CD4-positive, alpha-beta T cell treated with Interleukin-21 for 1 hour (primary cell): ENCODE results near the gene EHHADH.
"Not testable (repeated sequence)": the region's sequence is repeated elsewhere in the genome, so short reads cannot be mapped to it uniquely, and the experiment has no call there.

Experiments
- DNase-seq: peaks from one replicate; pipeline ENCODE4 v3.0.0-alpha.2; 2020

The EHHADH gene

DNA sequence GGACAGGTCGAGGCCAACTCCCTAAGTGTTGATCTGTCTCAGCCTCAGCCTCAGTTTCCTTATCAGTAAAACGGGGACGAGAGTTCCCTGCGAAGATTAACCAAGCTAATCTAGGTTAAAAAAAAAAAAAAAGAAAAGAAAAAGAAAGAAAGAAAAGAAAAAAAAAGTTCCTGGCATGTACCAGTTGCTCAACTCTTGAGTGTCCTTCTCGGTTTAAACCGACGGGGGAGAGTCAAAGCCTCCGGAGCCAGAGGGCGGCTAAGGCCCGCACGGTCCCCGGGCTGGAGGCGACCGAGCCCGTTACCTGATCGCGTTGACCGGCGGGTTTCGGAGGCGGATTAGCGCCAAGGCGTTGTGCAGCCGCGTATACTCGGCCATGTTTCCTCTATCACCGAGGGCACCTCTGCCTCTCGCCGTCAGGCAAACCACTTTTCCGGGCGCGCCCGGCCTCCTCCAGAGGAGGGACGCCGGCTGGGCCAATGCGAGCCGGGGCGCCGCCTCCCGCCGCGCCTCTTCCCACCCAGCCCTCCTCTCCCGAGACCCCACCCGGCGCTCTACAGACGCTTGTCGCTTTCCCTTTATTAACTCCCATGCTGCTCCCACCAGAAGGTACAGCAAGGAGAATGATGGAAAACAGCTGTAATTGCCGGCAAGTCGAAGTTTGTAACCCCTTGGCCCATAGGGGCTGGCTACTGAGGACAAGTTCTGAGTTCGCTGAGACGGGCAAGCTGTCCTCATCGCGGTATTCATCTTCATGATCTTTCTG, at the start of gene EHHADH:
Gene EHHADH (minus strand): TSS at position 405 of the 766 bp plus-strand sequence. CDS start 27 bp downstream, at position 378.
- DNase-seq: peak; percentile 57

DNA sequence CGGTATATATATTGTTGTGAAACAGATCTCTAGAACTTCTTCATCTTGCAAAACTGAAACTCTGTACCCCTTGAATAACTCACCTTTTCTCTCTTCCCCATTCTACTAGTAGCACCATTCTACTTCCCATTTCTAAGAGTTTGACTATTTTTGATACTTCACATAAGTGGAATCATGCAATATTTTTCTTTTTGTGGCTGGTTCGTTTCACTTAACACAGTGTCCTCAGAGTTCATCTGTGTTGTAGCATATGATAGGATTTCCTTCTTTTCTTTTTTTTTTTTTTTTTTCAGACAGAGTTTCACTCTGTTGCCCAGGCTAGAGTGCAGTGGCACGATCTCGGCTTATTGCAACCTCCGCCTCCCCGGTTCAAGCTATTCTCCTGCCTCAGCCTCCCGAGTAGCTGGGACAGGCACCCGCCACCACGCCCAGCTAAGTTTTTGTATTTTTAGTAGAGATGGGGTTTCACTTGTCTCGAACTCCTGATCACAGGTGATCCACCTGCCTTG, 46.1 kb upstream of the EHHADH start:
- DNase-seq: not testable (repeated sequence)

DNA sequence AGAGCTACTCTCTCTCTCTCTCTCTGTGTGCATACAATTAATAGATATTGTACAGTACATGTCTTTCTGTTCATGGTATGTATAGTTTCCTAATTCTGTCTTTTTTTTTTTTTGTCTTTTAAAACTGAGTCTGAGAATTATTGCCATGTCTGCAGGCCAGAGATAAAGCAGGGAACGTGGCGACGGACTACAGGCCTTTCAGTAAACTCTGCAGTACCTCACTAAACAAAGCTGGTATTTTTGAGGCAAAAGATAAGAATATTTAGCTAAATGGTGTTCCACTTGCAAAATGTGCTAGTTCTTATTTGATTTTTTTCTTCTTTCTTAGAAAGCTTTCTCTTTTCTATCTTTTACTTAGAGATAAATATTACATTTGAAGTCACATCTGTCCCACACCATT, 44.0 kb upstream of the EHHADH start:
- DNase-seq: no peak

DNA sequence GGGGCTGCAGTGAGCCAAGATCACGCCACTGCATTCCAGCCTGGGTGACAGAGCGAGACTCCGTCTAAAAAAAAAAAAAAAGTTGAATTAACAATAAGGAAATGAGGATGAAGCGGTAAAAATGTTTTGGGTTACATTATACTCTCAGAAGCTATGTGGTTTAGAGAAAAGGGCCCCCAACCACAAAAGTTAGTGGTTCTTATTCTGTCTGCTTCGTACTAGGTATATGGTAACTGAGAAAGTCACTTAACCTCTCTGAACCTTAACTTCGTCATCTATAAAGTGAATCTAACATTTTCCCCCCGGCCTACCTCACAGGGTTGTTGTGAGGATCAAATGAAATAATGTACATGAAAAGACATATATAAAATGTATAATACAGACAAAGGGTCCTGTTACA, 38.4 kb upstream of the EHHADH start:
- no peak for DNase-seq

DNA sequence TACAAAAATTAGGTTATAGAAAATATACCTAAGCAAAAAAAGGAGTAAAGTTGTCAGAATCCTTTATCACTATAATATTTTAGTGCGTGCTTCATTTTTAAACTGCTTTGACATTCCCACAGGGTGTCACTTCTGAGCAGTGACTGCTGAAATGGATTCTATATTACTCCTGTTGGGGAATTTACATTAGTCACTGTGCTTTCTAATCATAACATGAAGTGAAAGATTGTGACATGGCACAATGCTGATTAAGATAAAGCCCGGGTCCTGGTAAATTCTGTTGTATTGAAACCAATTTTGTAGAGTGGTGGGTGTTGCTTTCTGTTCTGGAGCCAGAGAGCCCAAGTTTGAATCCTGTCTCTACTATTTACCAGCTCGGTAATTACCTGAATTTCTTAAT, 36.4 kb upstream of the EHHADH start:
- DNase-seq: no peak

DNA sequence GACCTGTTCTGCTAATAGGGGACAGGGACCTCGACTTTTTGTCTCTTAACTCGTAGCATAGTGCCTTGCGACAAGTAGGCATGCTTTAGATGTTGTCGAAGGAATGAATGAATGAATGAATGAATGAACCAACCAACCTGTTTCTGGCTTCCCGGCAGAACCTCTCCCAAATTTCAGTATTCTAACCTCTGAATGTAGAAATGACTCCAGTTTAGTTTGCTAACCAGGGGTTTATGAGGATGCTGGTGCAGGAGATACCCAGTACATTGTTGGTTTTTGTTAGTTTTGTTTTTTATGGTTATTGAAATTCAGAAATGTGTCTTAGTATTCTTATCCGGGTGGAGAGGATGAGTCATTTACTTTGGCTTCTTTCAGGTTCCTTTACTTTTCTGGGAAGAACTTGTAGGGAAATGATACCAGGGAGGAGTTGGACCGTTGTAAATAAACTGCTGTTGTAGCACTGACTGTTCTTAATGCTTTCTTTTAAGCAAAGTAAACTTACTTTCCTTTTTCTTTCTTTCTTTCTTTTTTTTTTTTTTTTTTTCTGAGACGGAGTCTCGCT, 29.6 kb upstream of the EHHADH start:
- DNase-seq: no peak

DNA sequence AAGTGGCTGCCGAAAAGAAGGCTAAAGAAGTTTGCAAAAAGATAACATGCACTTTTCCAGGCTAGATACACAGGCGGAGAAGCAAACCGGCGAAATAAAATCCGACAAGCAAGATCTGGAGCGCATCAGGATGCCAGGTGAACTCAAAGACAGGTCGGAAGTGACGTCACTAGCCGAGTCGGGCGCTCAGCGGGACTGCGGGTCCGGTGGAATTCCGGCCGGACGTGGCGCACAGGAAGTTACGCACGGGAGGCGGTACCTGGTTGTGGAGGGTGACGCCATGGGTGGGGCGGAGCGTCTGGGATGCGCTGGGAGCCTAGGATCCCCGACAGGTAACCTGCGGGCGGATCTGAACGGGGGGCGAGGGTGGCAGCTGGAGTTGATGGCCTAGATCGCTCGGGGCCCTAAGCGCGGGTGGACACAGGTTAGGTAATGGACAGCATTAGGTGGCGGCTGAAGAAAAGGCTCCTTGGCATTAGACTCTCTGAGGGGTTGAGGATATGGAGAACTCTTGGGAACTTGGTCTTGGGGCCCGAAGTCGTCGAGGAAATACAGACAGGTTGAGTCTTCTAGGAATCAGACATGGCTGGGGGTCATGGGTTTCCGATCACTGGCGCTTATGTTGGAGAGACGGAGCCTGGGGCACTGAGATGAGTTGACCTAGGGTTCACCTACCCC, 29.0 kb upstream of the EHHADH start:
- DNase-seq: peak; percentile 94

DNA sequence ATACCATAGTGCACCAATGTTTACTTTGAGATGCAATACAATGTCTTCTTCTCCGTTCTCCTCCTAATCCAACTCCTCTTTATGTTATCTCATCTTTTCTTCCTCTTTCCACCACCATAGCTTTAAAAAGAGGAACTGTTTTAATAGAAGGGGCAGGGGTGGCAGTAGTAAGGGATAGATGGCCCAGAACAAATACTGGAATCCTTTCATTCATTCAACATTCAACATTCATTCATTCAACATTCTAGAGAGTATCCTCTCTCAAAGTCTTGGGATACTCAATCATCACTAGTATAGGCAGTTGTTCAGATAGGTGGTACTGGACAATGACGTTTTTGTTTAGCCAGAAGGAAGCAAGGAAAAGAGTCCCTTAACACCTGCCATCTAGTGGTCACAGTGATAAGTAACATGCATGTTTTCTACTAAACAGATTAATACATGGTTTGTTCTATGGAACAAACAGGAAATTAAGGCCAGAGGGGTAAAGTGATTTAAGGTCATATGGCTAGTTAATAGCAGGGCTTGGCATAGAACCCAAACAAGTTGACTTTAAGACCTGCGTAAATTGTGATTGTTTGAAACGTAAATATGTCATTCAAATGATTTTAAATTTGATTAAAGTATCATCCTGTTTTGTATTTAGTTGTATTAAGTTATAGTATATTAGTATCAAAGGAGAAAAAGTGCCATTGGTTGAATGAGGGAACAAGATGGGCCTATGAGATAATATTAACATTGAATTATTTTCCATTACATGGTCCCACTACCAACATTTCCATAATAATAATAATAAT, 26.9 kb upstream of the EHHADH start:
- DNase-seq: peak; percentile 35

DNA sequence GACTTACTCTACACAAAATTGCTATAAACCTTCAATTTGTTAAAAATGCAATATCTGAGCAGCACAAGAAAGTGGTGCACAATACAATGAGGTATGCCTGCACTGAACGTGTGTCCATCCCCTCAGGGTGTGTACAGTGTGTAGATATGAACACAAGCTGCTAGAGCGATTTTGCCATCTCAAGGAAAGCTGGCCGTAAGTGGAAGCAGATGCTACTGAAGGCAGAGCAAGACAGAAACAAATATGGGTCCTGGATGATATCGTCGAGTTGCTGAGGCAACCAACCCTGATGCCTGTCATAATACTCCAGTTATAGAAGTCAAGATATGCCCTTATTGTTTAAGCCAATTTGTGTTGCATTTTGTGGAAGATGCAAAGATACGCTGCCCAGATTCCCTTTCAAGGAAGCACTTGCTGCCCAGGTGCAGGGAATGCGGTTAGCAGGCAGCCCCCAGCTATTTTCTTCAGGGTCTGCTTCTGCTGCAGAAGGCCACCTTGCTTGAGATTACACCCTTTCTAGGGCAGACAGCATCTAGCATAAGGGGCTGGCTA, 25.8 kb upstream of the EHHADH start:
- DNase-seq: no peak

DNA sequence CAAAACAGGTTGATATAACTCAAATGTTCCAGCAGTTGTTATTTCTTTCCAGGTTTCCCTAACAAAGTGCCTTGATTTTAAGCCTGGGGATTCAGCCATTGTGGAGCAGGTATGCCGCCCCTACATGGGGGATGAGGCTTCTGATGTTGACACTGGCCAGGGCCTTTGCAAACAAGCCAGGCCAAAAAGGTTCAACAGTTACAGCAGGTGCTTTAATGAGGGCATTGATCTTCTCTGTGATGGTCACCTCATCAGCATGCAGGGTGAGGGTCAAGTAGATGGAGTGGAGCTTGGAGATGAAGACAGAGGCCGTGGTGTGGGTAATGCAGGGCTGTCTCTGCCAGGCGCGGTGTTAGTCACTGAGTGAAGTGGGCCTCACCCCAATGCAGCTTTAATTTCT, 22.6 kb upstream of the EHHADH start:
- no peak for DNase-seq

DNA sequence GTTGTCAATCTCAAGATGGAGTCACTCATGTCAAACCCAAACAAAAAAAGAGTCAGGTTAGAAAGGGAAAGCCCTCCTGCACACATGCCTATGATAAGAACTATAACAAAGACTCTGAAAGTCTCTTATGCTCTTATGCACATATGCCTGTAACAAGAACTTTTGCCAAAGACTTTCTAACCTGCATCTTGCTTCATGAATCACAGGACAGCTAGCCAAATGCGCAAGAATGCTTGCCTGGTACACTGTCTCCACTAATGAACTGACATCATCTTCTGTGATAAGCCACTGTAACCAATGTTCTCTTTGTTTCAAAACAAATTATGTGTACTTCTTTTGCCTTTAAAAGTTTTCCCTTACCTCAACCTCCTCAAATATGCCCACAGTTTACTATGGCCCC, 18.2 kb upstream of the EHHADH start:
- no peak for DNase-seq

DNA sequence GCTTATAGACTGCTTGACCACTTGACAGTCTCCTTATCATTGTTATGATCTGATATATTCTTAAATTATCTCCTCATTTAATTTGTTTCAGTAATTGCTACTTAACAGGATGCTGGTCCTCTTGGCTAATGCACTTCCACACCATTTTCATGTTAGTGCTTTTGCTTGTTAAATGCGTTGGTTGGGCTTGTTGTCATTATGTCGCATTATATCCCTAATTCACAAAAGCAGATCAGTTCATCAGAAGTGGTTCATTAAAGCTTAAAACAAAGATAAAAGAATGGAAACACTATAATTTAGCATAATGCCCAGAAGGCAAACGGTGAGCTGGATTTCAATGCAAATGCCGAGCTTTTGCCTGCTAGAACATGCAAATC, 17.1 kb upstream of the EHHADH start:
- DNase-seq: no peak

DNA sequence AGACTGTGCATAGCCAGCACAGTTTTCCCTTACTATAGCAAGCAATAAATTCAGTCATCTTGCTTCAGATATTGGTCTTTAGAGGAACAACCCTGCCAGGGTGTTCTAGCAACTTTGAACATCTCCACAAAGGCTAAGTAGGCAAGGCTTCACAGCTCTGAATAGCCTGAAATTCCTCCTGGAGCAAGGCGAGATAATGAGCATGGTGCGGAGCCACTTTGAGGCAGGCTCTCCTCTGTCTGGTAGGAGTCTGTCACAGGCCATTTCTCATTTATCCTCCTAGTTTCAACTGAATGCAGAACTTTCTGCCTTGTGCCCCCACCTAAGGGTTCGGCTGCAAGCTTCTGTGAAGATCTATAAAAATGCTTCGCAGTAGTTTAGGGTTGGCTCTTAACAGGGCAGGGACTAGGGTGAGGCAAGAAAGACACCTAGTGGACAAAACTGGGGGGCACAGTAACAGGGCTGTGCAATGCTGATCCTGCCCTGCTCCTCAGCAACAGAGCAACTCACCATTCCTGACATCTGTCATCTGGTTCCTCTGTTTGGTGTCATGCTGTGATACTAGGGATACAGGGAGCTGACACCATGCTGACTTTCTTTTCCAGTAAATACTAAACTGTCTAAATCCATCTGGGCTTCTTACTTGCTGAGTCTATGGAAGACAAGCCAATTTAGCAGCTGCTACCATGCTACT, 16.6 kb upstream of the EHHADH start:
- DNase-seq: no peak

DNA sequence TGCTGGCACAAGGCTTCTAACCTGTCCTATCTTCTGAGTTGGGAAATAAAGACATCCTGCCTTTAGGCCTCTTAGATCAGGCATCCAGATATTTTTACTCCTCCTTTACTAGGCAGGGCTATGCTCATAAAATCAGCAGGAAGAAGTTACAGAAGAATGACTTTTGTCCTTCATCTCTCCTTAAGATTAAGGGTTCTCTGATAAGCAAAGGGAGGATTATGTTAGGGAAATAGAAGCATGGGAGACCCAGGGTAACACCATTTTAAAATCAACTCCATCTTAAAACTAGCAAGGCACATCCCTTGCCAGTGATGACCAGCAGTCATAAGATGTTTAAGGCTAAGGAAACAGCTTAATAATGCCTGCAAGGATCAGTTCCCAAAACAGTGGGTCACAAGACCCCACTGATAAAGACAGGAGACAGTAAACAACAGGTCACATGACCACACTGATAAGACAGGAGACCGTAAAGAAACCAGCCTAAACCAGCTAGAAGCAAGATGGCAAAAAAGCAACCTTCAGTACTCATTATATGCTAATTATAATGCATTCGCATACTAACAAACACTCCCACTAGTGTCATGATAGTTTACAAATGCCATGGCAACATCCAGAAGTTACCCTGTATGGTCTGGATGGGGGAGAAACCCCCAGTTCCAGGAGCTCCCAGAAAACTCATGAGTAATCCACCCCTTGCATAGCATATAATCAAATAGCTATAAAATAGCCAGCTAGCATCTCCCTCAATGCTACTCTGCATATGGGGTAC, 14.5 kb upstream of the EHHADH start:
- no peak for DNase-seq

DNA sequence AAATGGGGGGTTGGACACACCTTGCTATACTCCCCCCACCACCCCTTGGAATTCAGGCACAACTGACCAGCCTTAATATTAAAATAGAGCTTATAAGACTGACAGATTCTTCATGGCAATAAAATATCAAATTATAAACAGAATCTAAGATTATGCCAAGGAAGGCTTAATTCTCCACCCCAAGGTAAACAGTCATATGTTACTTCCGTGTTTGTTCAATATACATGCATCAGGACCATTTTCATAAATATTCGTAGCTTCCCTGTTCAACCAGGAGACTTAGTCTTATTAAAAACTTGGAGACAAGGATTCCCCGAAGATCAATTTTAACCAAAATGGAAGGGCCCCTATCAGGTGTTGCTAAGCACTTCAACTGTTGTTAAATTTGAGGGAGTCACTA, 13.3 kb upstream of the EHHADH start:
- DNase-seq: no peak

DNA sequence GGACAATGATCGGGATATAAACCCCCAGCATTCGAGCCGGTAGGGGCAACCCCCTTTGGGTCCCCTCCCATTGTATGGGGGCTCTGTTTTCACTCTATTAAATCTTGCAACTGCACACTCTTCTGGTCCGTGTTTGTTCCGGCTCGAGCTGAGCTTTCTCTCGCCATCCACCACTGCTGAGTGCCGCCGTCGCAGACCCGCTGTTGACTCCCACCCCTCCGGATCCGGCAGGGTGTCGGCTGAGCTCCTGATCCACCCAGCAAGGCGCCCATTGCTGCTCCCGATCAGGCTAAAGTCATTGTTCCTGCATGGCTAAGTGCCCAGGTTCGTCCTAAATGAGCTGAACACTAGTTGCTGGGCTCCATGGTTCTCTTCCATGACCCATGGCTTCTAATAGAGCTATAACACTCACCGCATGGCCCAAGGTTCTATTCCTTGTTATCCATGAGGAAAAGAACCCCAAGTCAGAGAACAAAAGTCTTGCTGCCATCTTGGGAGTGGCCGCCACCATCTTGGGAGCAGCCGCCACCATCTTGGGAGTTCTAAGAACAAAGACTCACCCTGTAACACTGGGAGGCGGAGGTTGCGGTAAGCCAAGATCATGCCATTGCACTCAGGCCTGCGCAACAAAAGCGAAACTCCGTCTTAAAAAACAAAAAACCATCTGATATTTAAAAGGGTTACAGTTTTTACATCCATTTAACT, 11.2 kb upstream of the EHHADH start:
- no peak for DNase-seq

DNA sequence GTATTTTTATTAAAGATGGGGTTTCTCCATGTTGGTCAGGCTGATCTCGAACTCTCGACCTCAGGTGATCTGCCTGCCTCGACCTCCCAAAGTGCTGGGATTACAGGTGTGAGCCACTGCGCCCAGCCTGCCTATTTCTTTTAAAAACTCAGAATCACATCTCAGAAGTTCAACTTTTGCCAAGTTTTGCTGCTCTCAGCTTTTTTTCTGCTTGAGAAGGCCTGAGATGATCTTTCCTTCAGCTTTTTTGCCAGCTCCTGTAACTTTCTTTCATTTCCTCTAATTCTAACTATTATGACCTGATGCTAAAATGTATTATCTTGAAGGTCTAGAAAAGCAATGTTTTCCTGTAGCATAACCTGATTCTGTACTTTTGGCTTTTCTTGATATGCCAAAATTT, 9.6 kb upstream of the EHHADH start:
- DNase-seq: no peak

DNA sequence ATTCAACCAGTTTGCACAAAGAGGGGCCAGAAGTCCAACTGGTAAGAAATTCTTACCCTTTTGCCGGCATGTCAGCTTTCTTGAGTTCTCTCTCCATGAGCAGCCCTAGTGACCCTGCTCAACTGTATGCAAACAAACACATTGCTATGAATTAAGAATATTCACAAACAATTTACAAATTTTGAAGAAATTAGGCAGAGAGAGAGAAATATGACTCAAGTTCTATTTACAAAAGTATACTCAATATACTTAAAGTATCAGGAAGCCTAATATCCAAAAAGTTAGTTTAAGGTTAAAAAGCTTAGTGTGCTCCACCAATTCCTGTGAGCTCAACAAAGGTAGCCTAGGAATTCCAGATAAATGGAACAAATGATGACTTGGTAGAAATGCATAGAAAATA, 3.5 kb upstream of the EHHADH start:
- no peak for DNase-seq

DNA sequence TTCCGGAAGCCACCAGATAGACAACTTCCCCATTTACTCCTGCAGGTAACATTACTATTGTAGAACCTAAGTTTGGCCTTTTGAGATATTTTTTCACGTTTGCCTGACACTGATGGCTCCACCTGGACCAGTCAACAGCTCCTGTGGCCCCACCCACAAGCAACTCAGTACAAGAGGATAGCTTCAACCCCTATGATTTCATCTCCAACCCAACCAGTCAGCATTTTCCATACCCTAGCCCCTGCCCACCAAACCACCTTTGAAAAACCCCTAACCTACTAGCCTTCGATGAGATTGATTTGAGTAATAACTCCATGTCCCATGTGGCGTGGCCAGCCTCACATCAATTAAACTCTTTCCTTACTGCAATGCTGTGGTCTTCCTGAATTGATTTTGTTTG, 950 bp upstream of the EHHADH start:
- no peak for DNase-seq

DNA sequence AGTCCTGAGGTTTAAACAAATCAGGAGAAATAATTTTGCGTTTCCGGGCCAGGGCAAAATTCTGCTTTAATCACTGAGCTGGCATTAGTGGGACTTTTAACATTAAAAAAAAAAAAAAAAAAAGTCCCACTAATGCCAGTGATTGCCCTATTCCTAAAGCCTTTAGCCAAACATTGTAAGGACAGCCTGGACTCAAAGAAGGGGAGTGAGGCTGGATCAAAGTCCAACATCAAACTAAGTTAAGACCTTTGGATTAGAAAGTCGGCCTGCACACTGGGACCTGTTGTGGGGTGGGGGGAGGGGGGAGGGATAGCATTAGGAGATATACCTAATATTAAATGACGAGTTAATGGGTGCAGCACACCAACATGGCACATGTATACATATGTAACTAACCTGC, 716 bp downstream of the EHHADH start:
- not testable (repeated sequence) for DNase-seq

DNA sequence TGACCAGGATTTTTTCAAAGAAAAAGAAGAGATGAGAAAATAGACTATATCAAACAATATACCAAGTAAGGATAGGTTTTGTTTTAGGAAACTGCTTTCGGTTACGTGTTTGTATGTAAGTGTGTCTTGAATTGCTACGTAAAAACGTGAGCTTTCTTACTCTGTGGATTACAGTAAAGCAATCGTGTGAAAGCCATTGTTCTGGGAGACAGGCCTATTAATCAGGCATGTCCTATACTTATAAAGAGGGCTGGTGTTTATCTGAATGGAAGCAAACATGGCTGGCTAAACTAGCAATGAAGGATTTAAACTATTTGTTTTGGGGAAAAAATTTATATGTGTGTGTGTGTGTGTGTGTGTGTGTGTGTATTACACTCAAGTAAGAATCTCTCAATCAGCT, 2.6 kb downstream of the EHHADH start:
- no peak for DNase-seq
